CD4-positive, alpha-beta T cell treated with Interleukin-15 for 4 hours (primary cell): ENCODE data around the gene P4HA3.
A peak's percentile ranks its signal among the peaks of the same experiment; 100 is the strongest.
"Not testable (repeated sequence)": the region's sequence is repeated elsewhere in the genome, so short reads cannot be mapped to it uniquely, and the experiment has no call there.

Source experiments
- DNase-seq: peaks from one replicate; pipeline ENCODE4 v3.0.0-alpha.2; 2020; ENCODE audit warnings: low spot score

The P4HA3 gene

GRCh38 chr11:74311352-74311926, at the start of gene P4HA3:
TSS of gene P4HA3 (minus strand) at chr11:74311640. CDS start at chr11:74311611, 29 bp downstream.
- DNase-seq = peak; percentile 28

- DNase-seq = no peak
These were observed 46.0 kb upstream of the P4HA3 start for GRCh38 chr11:74357449-74357848.

- DNase-seq = no peak
These were observed 44.2 kb upstream of the P4HA3 start for GRCh38 chr11:74355626-74356025.

GRCh38 chr11:74354036-74354435, 42.6 kb upstream of the P4HA3 start:
- DNase-seq = no peak

- no peak for DNase-seq
These were observed 35.9 kb upstream of the P4HA3 start for GRCh38 chr11:74347381-74347780.

GRCh38 chr11:74345420-74345819, 34.0 kb upstream of the P4HA3 start:
- no peak for DNase-seq

GRCh38 chr11:74341921-74342320, 30.5 kb upstream of the P4HA3 start:
- no peak for DNase-seq

GRCh38 chr11:74339619-74340018, 28.2 kb upstream of the P4HA3 start:
- no peak for DNase-seq

GRCh38 chr11:74338963-74339362, 27.5 kb upstream of the P4HA3 start:
- DNase-seq = no peak

GRCh38 chr11:74333193-74333592, 21.8 kb upstream of the P4HA3 start:
- no peak for DNase-seq

- no peak for DNase-seq
These were observed 20.9 kb upstream of the P4HA3 start for GRCh38 chr11:74332291-74332690.

GRCh38 chr11:74331000-74331399, 19.6 kb upstream of the P4HA3 start:
- DNase-seq = not testable (repeated sequence)

- DNase-seq = no peak
These were observed 18.8 kb upstream of the P4HA3 start for GRCh38 chr11:74330075-74330858.

- no peak for DNase-seq
These were observed 15.6 kb upstream of the P4HA3 start for GRCh38 chr11:74327076-74327475.

- no peak for DNase-seq
These were observed 15.2 kb upstream of the P4HA3 start for GRCh38 chr11:74326665-74327064.

- DNase-seq = no peak
These were observed 14.5 kb upstream of the P4HA3 start for GRCh38 chr11:74325649-74326645.

- no peak for DNase-seq
These were observed 11.2 kb upstream of the P4HA3 start for GRCh38 chr11:74322667-74323066.

GRCh38 chr11:74321487-74322188, 10.2 kb upstream of the P4HA3 start:
- peak; percentile 26 for DNase-seq

- DNase-seq = no peak
These were observed 9.1 kb upstream of the P4HA3 start for GRCh38 chr11:74320538-74320937.

GRCh38 chr11:74319139-74319816, 7.8 kb upstream of the P4HA3 start:
- no peak for DNase-seq

- no peak for DNase-seq
These were observed 6.9 kb upstream of the P4HA3 start for GRCh38 chr11:74318241-74318932.
